NCI-H82 (cell line): Measurements from ENCODE around the gene MZF1.

Source experiments
- DNase-seq: peaks from one replicate; lab custom pipeline; 2025; lab: John Stamatoyannopoulos, UW

The MZF1 gene

DNA sequence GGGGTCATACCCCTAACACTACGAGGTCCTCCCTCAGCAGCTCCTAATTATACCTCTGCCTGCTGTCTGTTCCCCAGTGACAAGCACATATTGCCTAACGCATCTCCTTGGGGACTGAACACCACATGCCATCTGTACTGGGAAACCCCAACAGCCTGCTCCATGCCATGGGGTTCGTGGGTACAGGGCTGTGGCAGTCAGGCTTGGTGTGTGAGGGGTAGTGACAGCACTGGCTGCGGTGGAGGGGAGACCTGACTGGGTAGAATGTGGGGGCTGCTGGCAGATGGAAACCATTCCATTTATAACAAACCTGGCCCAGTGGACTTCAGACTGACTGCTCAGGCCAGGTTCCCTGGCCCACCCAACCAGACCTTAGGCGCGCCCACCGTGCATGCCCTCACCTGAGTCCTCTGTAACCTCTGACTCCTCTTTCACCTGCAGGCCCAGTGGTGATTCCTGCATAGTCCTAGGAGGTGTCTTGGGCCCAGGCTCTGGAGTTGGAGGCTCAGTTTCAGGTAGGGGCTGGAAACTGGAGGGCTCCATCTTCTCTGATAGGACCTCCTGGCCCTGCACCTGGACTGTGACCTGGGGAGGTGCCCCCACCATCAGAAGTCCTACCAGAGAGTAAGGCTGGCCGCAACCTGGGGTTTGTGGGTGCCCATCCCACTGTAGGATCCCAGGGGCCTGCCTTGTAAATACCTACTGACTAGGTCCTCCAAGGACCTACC lies 3.0 kb downstream of the MZF1 start:
- no peak for DNase-seq

DNA sequence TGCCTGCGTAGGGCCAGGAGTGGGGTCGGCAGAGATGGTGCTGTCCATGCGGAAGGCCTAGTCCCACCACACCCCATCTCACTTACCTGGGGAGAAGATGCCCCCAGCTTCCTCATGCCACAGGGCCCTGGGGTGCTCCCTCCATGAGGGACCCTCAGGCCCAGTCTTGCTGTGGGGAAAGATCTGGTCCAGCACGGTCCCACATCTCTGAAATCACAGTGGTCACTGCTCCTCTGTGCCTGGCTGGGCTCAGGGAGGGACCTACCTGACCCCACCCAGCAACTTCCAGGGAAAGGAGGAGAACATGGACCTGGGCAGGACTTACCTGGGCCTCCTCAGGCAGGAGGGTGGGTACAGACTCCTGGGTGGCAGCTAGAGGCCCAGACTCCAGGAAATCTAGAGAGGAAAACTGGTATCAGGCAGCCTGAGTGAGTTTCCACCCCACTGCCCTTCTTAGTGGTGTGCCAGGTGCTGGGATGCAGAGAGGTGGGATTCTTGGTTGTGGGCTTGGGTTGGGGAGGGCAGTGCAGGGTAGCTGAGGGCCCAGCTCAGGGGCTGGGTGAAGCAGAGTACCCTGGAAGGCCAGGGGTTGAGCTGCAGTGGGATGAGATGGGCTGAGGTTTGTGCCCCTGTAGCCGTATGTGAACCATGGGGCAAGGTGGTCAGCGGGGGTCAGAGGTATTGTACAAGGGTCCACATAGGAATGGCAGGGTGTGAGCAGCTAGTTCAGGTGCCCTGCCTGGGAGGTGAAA lies 3.8 kb downstream of the MZF1 start:
- no peak for DNase-seq

DNA sequence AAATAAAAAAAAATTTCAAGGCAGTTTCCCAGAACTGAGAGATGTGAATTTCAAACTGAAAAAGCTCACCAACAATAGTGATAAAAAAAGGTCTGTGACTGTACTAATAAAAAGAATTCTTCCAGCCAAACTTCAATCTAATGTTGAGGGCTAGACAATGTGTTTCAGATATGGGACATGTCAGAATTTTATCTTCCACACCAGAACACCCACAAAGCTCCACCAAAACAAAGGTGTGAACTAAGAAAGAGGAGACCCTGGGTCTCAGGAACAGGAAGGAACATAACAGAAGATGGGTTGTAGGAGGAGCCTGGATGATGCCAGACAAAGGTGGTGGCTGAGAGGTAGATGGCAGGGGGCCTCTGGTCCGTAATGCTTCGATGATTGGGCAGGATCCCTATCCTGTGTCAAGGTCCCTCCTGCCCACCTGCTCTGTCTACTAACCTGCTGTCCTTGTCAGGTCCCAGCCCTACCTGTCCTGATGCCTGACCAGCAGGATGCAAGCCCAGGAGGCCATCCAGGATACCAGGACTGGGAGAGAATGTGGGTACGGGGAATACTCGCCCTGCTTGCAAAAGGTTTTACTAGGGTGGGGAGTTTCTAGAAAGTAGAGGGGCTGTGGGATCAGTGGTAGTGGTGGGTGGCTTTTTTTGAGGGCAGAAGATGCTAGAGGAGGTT lies 4.5 kb downstream of the MZF1 start:
- DNase-seq: no peak

DNA sequence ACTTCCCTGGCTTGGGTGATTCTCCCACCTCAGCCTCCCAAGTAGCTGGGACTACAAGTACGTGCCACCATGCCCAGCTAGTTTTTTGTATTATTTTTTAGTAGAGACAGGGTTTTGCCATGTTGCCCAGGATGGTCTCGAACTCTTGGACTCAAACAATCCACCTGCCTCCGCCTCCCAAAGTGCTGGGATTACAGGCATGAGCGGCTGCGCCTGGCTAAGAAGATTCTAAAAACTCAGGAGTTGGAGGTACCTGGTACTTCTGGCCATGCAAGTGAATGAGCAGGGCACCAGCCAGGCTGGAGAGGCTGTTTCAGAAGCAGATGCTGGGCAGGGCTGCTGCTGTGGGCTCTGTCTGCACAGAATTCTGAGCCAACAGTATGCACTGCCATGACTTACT lies 6.1 kb downstream of the MZF1 start:
- no peak for DNase-seq

DNA sequence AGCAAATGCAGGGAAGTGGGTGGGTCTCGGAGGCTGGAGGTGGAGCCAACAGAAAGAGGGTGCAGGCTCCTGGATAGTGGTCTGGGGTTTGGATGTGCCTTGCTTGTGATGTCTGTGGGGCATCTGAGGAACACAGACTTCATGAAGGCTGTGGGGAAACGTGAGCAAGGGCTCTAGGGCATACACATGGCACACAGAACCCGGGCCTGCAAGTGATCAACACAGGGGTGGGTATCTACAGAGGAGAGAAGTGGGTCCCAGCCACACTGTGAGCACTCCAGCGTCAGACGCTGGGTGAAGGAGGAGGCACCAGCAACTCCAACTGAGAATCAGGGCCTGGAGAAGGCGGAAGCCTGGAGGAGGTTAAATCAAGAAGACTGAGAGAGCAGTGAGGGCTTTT lies 9.3 kb downstream of the MZF1 start:
- DNase-seq: no peak

DNA sequence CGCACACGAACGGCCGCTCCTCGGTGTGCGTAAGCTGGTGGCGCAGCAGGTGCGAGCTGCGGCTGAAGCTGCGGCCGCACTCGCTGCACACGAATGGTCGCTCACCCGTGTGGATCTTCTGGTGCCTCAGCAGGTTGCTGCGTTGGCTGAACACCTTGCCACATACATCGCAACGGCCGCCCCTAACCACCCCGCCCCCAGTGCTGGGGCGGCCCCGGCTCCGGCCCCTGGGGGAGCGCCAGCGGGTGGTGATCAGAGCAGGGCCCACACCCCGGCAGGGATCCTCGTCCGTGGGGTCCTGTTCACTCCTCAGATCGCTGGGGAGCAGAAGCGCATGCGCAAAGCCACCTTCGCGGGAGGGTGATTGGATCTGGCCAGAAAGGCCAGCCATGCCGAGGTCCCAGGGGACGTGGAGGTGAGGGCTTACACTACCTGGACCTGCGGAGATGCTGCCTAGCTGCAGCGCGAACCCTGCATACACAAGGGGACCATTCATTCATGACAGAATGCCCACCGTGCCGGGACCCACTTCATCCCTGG lies 10.0 kb downstream of the MZF1 start:
- no peak for DNase-seq

DNA sequence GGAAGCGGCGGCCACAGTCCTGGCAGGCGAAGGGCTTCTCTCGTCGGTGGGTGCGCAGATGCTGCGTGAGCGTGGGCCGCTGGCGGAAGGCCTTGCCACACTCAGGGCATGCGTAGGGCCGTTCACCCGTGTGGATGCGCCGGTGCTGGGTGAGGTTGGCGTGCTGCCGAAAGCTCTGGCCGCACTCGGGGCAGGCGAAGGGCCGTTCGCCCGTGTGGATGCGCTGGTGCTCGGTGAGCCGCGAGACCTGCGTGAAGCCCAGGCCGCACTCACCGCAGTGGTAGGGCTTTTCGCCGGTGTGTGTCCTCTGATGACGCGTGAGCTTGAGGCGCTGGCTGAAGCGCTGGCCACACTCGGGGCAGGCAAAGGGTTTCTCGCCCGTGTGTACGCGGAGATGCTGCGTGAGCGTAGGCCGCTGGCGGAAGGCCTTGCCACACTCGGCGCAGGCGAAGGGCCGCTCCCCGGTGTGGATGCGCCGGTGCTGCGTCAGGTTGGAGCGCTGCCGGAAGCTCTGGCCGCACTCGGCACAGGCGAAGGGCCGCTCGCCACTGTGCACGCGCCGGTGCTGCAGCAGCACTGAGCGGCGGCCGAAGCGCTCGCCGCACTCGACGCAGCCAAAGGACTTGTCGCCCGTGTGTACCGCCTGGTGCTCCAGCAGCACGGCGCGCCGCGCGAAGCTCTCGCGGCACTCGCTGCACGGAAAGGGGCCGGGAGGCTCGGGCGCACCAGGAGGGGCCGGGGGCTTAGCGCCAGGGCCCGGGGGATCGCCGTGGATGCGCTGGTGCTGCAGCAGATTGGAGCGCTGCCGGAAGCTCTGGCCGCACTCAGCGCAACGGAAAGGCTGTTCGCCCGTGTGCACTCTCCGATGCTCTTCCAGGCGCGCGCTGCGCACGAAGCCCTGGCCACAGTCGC lies 10.8 kb downstream of the MZF1 start:
- DNase-seq: no peak

DNA sequence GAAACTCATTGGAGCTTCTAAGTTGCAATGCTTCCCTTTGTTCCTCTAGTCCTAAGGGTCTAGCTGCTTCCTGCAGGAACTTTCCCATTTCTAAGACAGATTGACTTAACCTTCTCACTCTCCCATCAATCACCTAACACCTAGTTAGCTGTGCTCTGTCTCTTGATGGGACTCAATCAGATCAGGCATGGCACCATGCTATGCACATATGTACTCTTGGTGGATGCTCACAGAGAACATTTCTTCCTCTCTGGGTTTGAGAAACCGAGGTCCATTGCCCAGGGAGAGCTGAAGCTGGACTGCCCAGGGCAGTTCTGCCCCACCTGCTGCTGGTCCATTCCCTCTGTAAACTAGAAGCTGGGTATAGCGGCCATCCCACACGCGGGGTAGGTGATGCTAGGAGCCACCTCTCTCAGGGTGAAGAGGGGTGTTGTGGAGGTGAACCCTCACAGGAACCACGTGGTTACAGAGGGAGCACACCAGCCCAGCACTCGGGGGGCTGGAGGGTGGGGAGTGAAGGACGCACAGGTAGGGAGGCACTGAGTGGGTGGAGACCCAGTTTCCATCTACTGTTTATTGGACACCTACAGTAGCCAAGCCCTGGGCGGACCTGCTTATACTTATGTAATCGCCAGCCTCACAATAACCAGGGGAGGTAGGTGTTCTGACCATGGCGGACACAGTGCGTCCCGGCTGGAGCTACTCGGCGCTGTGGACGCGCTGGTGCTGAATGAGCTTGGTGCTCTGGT lies 11.6 kb downstream of the MZF1 start:
- DNase-seq: no peak

DNA sequence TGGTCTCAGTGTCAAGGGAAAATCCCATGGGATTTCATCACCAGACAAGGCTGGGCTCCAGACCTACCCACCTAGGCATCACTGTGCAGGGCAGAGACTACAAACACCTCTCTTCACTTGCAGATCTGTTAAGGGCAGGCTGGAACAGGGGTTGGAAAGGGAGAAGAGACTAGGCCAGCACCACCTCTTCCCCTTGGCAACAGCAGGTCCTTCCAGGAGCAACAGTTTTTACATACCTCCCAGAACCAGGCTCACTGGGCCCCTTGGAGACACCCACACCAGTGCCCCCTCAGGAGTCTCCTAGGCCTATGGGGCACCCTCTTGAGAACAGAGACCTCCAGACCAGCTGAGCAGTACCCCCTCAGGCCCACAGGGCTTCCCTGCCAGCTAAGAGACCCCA lies 12.2 kb downstream of the MZF1 start:
- no peak for DNase-seq

DNA sequence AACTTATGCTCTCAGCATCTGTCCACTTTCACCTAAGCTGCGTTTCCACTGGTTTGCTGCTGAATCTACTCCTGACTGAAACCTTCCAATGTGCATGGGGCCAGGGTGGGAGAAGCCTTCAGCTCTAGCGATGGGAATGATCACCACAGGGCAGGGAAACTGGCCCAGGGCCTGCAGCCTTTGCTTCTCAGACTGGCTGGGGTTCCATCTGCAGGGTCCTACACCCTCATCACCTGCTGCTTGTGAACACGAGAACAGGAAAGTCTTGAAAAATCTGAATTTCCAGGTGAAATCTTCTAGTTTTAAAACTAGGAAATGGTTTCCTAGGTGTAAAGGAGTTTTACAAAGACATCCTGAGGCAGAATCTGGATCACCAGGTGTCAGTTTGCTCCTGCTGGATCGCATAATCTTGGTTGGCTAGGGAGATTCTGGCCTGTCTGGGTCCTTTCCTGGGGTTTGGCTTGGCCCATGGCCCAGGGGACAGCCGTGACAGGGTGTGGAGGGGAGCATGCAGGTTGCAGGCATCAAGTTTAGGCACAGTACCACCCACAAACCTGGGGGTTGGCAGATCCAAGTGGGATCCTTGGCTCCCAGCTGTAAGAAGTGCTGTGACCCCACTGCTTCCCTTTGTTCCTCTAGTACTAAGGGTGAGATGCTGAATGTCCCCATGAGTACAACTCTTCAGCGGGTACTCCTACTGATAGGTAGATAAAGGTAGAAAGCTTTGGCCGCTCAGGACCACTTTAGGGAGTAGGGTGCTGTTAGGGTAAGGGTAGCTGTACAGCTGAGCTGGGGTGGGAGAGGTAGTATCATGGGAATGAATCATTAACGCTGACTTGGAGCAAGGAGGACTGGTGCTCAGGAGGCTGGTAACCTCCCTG lies 12.9 kb downstream of the MZF1 start:
- DNase-seq: no peak

DNA sequence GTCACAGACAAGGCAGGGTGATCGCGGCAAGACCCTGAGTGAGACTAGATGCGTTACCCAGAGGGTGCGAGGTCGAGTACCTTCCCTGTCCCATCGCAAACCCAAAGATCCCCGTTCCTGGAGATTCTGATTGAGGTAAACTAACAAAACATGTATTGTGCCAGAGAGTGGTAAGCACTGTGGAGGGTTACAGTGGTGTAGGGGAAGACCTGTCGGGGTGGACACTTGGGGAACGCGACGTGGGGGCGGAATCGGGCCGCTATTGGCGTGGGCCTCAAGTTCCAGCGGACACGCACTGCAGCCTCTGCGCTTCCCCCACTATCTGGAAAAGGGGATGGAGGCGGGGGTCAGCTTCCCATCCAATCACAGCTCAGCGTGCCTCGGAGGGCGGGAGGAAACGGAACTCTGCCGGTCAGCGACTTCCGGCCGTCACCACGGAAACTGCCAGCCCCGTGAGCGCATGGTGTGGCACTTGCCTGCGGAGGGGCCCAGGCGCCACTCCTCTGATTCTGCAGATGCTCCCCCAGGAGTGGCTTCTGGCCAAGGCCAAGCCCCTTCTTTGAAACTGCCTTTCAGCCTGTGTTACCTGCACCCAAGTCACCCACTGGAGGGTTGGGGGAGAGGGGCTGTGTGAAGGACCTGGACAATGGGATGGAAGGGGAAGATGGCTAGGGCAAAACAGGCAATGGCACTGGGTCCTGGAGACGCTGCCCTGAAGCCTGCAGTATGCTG lies 13.7 kb downstream of the MZF1 start:
- no peak for DNase-seq

DNA sequence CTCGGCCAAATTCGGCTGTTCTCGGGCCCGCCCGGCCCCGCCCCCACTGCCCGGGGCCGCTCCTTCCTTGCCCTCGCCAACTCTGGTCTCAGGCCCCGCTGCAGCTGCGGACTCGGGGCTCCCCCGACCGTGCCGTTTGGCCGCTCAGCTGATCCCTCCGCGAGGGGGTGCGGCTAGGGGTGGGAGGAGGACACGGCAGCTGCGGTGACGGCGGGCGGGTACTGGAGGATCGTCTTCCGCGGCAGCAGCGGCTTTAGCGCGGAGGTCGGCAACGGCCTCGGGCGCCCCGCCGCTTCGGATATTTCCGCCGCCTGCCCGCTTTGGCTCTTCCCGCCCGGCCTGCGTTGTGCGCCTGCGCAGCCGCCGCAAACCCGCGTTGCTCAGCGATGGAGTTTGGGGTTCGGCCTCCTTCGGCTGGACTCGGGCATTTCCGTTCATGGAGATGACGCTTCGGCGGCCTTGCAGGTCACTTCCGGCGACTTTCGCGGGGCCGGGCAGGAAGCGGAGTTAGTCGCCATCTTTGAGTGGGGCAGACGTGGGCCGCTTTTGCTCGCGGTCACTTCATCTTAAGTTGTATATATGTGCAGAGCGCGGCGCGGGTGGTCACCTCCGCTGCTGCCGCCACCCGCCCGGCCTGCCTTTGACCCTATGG lies 14.4 kb downstream of the MZF1 start:
- DNase-seq: no peak

DNA sequence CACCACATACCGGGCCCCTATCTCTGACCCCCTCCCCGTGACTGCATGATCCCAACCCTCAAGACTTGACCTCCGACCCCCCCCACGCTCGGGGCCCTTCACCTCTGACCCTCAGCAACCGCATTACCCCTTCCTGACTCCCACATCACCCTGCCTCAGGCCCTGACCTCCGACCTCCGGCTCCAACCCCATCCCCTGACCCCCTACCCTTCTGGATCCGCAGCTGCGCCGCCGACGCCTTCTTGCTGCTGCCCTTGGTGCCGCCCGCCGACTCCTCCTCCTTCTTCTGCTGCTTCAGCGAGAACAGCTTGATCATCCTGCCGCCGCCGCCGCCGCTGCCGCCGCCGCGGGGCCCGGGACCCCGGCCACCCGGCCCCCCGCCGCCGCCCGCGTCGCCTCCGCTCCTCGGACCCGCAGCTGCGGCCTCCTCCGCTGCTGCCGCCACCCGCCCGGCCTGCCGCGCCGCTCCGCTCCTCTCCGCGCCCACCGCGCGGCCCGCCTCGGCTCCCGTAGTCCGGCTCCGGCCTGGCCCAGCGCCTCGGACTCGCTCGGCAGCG lies 15.0 kb downstream of the MZF1 start, which contains the start of gene UBE2M:
Gene UBE2M (minus strand): TSS at position 546 of the 557 bp plus-strand sequence. CDS start 230 bp downstream, at position 316.
- no peak for DNase-seq

DNA sequence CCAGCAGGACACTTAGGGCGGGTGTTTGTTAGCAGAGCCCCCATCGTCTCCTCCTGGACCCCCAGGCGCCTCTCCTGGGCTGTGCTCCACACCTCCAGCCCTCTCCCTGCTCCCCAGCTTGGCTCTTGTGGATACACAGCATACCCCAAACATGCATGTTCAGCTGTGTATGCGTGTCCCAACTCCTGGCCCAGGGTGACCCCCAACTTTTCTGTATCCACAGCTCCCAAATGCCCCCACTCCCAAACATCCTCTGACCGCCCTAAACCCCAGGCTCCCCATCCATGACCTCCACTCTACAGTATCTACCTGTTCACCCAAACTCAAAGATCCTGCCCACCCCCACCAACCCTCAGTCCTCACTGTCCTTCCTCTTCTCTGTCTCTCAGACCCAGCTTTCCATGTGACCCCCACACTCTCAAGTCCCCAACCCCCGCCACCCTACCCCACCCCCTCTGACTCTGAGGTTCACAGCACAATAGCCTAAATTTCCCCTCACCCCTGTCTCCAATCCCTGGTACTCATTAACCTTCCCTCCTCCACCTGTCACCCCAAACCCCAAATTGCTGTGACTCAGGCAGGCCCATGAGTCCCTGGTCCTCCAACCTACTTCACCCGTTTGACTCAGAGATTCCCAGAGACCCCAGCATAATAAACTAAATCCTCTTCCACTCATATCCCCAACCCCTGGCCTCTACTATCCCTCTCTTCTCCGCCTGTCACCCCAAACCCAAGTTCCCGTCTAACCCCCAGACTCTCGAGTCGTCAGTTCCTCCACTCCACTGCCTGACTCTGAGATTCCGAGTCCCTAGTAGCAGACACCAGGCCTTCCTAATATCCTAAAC lies 15.7 kb downstream of the MZF1 start:
- no peak for DNase-seq

DNA sequence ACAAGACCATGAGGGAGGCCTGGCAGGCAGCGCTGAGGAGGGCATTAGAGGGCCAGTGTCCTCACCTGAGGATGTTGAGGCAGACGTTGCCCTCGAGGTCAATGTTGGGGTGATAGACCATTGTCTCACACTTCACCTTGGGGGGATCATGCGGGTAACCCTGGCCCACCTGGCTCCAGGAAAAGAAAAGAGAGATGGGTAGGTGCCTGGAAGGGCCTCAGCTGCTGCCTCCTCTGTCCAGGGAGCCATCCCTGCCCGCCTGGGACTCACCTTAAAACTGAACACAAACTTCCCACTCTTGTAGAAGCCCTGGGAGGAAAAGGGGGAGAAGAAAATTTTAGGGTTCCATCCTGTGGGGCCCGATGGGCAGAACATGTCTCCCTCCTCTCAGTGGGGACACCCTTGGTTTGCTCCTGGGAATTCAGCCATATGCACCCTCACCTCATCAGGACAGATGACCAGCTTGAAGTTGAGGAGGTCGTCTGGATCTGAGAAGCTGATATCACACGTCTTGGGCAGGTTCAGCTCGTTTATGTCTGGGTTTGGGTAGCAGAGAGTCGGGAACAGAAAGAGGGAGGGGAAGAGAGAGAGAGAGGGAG lies 16.4 kb downstream of the MZF1 start:
- DNase-seq: no peak

DNA sequence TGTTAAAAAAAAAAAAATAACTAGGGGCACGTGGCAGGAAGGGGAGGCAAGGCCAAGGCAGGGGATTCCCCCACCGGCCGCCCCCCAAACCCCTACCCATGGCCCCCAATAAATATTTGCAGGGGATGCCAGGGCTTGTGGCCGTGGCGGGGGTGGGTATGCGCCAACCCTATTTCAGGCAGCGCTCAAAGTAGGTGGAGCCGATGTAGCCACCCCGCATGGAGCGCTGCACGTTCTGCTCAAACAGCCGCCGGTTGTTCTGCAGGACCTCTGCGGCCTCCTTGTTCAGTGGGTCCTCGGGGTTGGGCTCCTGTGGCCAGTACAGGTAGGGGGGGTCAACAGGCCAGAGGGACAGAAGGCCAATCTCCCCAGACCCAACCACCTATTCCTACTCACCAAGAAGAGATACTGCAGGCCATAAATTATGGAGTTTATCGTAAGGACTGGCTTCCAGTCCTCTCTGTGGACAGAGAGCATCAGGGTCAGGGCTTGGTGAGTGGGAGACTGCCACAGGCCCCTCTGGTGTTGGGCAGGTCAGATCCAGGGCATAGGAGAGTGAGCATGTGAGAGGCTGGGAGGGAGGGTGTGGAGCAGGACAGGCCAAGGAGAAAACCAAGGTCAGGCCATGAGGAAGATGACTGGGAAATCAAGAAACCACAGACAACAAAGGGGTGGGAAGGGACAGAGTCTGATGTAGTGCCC lies 17.1 kb downstream of the MZF1 start:
- no peak for DNase-seq
